Colon (tissue), 2 donors: ENCODE measurements around the gene WSCD2.

Experiments
- FAIRE-seq: peaks from 2 replicates; lab custom pipeline; 2012; peaks lifted over from hg19 to GRCh38; lab: Jason Lieb, UNC
- donor health status: control.
- donor health status: control.

Gene WSCD2

GRCh38 chr12:108270035-108270848, 141.2 kb downstream of the WSCD2 start:
- no peak for FAIRE-seq

- no peak for FAIRE-seq
Measured at GRCh38 chr12:108270849-108271143, 141.7 kb downstream of the WSCD2 start.

- no peak for FAIRE-seq
Measured at GRCh38 chr12:108271951-108272872, 143.1 kb downstream of the WSCD2 start.

GRCh38 chr12:108273217-108273616, 144.1 kb downstream of the WSCD2 start:
- no peak for FAIRE-seq

GRCh38 chr12:108277613-108278012, 148.5 kb downstream of the WSCD2 start:
- no peak for FAIRE-seq

GRCh38 chr12:108282160-108282559, 153.1 kb downstream of the WSCD2 start:
- FAIRE-seq: no peak

- FAIRE-seq: no peak
Measured at GRCh38 chr12:108282676-108283075, 153.6 kb downstream of the WSCD2 start.

- no peak for FAIRE-seq
Measured at GRCh38 chr12:108284163-108284562, 155.1 kb downstream of the WSCD2 start.

- FAIRE-seq: no peak
Measured at GRCh38 chr12:108285016-108285415, 155.9 kb downstream of the WSCD2 start.

DNA sequence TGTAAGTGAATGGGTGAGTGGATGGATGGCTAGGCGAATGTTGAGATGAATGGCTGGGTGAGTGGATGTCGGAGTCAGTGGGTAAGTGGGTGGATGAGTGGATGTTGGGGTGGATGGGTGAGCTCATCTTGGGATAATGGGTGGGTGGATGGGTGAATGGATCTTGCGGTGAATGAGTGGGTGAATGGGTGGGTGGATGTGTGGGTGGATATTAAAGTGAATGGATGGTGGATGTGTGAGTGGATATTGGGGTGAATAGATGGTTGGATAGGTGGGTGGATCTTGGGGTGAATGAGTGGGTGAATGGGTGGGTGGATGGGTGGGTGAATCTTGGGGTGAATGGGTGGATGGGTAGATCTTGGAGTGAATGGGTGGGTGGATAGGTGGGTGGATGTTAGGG, 158.1 kb downstream of the WSCD2 start:
- FAIRE-seq: no peak

DNA sequence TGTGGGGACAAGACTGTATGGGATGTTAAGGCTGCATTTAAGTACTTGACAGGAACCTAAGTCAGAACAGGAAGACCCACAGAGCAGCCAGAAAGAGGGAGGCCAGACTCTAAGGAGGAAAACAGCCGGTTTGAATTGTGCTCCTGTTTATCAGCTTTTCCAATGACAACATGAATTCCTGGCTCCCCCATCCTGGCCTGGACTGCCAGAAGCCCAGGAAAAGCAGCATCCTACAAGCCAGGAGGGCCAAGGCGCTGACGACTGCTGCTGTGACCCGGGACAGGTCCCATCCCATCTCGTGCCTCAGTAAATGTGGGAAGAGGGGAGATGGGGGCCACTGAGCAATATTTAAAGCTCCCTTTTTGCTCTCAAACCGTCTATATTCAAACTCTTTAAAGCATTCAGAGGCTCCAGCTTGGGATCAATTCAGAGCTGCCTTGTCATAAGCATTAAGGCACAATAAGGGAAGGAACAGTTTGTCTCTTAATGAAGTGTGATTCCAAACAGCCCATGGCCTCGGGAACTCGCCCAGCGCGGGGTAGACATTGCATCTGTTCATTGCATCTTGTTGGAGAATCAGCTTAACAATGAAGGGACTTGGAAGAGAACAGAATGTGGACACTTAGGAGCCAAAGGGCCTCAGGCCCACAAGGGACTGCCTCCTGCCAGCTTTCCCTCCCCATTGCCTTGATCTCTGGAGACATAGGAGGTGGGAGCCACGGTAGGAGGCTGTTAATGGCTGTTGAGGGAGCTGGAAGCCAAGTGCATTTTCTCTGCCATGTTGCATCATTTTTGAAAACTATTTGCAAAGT, 160.5 kb downstream of the WSCD2 start:
- no peak for FAIRE-seq

- FAIRE-seq: no peak
Measured at GRCh38 chr12:108295641-108296040, 166.6 kb downstream of the WSCD2 start.

- no peak for FAIRE-seq
Measured at GRCh38 chr12:108296945-108297344, 167.9 kb downstream of the WSCD2 start.

GRCh38 chr12:108297424-108297823, 168.3 kb downstream of the WSCD2 start:
- no peak for FAIRE-seq

- FAIRE-seq: no peak
Measured at GRCh38 chr12:108297895-108298760, 169.0 kb downstream of the WSCD2 start.

DNA sequence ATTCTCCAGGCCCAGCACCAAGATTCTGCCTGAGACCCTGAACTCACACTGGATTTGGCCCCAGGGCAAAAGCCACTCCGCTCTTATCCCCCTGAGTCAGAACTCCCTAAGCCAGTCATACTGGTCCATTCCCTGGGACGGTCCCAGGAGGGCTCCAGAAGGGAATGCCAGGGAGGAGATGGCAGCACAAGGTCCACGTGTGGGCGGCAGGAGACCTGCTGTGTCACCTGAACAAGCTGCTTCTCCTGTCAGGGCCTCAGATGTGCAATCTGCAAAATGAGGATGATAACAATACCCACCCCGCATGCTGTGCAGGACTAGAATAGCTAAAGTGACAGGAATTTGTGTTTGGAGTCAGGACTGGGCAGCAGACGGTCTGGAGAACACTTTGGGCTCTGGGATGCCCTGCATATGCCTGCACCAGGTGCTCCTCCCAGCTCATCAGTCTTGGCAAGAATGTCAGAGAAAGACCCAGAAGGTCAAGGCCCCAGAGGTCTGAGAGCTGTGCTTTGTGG, 169.7 kb downstream of the WSCD2 start:
- no peak for FAIRE-seq

DNA sequence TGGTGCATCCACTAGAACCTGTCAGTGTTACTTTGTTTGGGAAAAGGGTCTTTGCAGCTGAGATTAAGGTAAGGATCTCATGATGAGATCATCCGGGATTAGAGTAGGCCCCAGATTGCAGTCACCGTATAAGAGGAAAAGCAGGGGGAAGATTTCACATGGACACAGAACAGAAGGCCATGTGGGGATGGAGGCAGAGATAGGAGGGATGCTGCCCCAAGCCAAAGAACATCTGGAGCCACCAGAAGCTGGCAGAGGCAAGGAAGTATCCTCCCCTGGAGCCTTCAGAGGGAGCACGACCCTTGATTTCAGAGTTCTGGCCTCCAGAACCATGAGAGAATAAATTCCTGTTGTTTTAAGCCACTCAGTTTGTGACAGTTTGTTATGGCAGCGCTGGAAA, 170.4 kb downstream of the WSCD2 start:
- FAIRE-seq: no peak
